GM10266 (cell line): ENCODE data around the gene HTRA1.

ENCODE experiments used
- DNase-seq: peaks from one replicate; pipeline ENCODE4 v3.0.0; 2012; ENCODE audit errors: extremely low spot score
- CTCF ChIP-seq: IDR thresholded peaks from 2 replicates; pipeline ENCODE4 v1.5.1; 2012; ENCODE audit warnings: mild to moderate bottlenecking, low read depth; ENCODE audit not compliant: control insufficient read depth, insufficient read depth; ENCODE audit errors: missing control alignments

The HTRA1 gene

GRCh38 chr10:122553341-122553740 is 92.0 kb downstream of the HTRA1 start:
- DNase-seq, result no peak
- no peak for TF ChIP-seq CTCF

DNA sequence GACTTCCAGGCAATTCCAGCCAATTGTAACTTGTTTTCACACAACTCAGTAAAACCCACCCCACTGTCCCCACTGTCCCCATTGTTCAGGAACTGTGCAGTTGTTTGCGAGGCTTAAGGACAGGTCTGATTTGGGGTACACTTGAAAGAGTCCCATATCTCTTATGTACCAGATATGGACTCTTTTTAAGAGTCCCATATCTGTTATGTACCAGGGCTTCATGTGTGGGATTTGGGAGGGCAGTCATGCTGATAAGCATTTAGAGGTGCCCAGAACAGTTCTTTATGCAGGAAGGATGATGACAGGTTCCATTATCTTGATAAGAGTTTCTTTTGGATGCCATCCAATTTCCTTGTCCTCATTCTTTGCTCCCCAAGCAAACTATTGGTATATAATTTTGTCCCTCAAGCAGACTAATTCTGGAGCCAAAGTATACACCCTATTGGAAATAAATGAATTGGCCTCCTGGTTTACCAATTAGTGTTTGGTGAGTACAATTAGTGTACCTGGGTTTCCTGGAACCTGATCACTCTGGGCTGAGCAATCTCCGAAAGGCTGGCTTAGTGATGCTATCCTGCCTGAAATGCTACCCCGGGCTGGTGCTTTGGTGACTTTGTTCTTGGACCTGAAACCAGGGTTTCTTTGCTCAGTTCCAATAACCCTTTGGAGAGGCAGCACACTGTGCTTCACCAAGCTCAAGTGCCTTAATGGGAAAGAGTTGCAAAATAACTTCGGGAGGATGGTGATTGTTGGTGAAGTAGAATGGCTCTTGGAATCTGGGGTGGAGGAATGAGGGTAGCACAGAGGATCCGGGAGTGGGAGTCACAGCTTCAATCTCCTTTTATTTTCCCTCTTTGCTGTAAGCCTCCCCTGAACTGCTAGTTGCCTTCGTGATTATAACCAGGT is 93.0 kb downstream of the HTRA1 start:
- no peak for DNase-seq
- TF ChIP-seq CTCF, result no peak

DNA sequence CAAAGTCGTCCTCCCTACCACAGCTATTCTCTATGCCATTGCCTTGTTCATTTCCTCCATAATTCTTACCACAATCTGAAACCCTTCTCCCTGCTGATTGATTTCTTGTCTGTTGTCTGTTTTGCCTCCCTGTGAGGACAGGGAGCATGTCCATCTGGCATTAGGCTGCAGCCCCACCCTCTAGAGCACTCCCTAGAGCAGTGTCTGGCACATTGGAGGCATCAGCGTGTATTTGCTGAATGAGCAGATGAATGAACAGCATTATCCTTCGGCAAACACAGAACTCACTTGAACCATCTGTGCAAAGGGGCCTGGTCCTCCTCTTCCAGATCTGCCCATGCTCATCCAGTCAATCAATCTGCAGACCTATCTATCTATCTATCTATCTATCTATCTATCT is 94.1 kb downstream of the HTRA1 start:
- DNase-seq, result no peak
- no peak for TF ChIP-seq CTCF

DNA sequence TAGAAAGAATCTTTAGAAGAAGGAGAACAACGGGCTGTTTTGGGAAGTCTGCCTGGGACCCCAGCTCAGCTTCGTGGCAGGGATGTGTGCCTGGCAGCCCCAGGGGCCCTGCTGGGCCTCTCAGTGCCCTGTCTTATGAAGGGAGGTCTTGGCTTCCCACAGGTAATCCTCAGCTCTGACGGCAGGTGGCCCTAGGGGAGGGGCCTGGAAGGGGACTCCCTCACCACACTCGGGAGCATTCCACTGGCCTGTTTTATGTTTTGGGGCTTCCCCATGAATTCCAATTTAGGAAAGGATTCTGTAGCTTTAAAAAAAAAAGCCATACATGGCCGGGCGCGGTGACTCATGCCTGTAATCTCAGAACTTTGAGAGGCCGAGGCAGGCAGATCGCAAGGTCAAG is 96.2 kb downstream of the HTRA1 start:
- DNase-seq, result no peak
- TF ChIP-seq CTCF, result no peak

- TF ChIP-seq CTCF, result no peak
- no peak for DNase-seq
Measured at GRCh38 chr10:122558452-122558851, 97.1 kb downstream of the HTRA1 start.

- TF ChIP-seq CTCF, result no peak
- no peak for DNase-seq
Measured at GRCh38 chr10:122559228-122559627, 97.9 kb downstream of the HTRA1 start.

DNA sequence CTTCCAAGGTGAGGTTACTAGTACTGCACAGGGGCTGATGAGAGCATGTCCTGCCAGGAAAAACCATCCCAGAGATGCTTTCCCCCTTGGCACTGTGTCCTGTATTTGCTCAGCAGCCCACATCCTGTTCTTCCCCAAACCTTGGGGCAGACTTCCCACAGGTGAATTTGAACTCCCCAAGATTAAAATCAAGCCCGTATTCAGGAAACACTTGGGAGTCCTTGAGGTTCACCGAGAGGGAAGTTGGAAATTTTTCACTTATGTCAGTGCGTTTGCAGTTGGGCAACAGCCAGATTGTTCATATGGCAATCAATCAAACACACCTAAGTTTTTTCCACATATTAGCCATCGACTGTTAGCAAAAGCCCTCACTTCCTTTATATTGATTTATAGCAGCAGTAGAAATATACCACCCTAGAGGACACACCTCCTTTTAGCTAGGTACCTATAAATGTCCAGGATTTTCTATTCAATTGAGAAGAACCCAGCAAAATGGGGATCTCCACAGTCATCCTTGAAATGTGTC is 99.0 kb downstream of the HTRA1 start, which contains the start of gene DMBT1:
Gene DMBT1 (plus strand): TSS at position 476 of the 526 bp plus-strand sequence. CDS start 17 bp downstream, at position 493.
- no peak for TF ChIP-seq CTCF
- DNase-seq, result no peak
